H1 (cell line): Measurements from ENCODE around the gene ANAPC2. TPM values are rescaled to one million over a fixed set of nuclear protein-coding genes. Genes with fewer than 3 reads are reported as not detected.

ENCODE experiments used
- CTCF ChIA-PET: fragments of 300-600 bp; sonication (Branson Sonifier 250); formaldehyde crosslinking; loops from one replicate; lab custom pipeline; 2021; ENCODE audit not compliant: partially characterized antibody; lab: Charles Lee
- POLR2A ChIA-PET: fragments of 300-600 bp; sonication (Branson Sonifier 250); formaldehyde crosslinking; loops from one replicate; lab custom pipeline; 2021; ENCODE audit warnings: inconsistent platforms; ENCODE audit not compliant: partially characterized antibody; lab: Charles Lee
- DNase-seq, 2 experiments: peaks; one replicate each; pipeline versions ENCODE4 v3.0.0 to v3.0.0-alpha.2; 2010 to 2022; ENCODE audit warnings: low spot score in 2 of 2, low read depth in 1 of 2, mixed read lengths in 1 of 2
- FAIRE-seq: peaks from 2 replicates; lab custom pipeline; 2011; peaks lifted over from hg19 to GRCh38; lab: Jason Lieb, UNC
- H2AFZ ChIP-seq: 2 replicates; pipeline ENCODE4 v1.8.1; 2012; ENCODE audit warnings: low read length, inconsistent platforms
- H2AK5ac ChIP-seq: 2 replicates; pipeline ENCODE4 v1.6.1; 2013; ENCODE audit warnings: low read depth, low read length
- H2BK120ac ChIP-seq: replicated peaks from 2 replicates; pipeline ENCODE3; 2013; ENCODE audit warnings: low read depth, low read length, inconsistent platforms
- H2BK12ac ChIP-seq: 2 replicates; pipeline ENCODE4 v1.6.1; 2013; ENCODE audit warnings: low read depth, low read length
- H2BK15ac ChIP-seq: 2 replicates; pipeline ENCODE4 v1.6.1; 2013; ENCODE audit warnings: low read length
- H2BK20ac ChIP-seq: 2 replicates; pipeline ENCODE4 v1.6.1; 2013; ENCODE audit warnings: low read length
- H2BK5ac ChIP-seq: 2 replicates; pipeline ENCODE4 v1.6.1; 2013; ENCODE audit warnings: low read depth, low read length
- H3K14ac ChIP-seq: 2 replicates; pipeline ENCODE4 v1.6.1; 2013; ENCODE audit warnings: inconsistent platforms; ENCODE audit not compliant: insufficient read length
- H3K18ac ChIP-seq: 2 replicates; pipeline ENCODE4 v1.6.1; 2013; ENCODE audit warnings: low read length; ENCODE audit errors: extremely low read depth
- H3K23ac ChIP-seq: 2 replicates; pipeline ENCODE4 v1.6.1; 2013; ENCODE audit warnings: inconsistent platforms; ENCODE audit not compliant: insufficient read length
- H3K23me2 ChIP-seq: 2 replicates; pipeline ENCODE4 v1.6.1; 2013; ENCODE audit warnings: low read depth, low read length
- H3K27ac ChIP-seq: 2 replicates; pipeline ENCODE4 v1.6.1; 2011; ENCODE audit warnings: low read depth, low read length, inconsistent platforms
- H3K27me3 ChIP-seq, 4 experiments: replicated peaks in 1 of 4; 1 replicate in 1 of 4; 2 replicates in 3 of 4; pipeline versions ENCODE4 v1.6.1 to v1.8.1; 2011 to 2013; ENCODE audit warnings: low read length in 3 of 4, mild to moderate bottlenecking in 3 of 4, inconsistent platforms in 2 of 4, mixed read lengths in 2 of 4, moderate library complexity in 1 of 4; ENCODE audit not compliant: control insufficient read depth in 3 of 4, insufficient read depth in 3 of 4; ENCODE audit errors: extremely low read depth in 1 of 4
- H3K36me3 ChIP-seq, 4 experiments: 2 replicates each; pipeline versions ENCODE4 v1.6.1 to v1.8.1; 2011 to 2013; ENCODE audit warnings: mild to moderate bottlenecking in 4 of 4, low read length in 3 of 4, moderate library complexity in 2 of 4, control low read depth in 1 of 4, inconsistent platforms in 1 of 4; ENCODE audit not compliant: insufficient read depth in 4 of 4, control insufficient read depth in 2 of 4
- H3K4ac ChIP-seq: replicated peaks from 2 replicates; pipeline ENCODE3; 2013; ENCODE audit warnings: low read length, low read depth, mixed read lengths, inconsistent platforms; ENCODE audit not compliant: insufficient read length
- H3K4me1 ChIP-seq, 4 experiments: replicated peaks in 1 of 4; 1 replicate in 1 of 4; 2 replicates in 3 of 4; pipeline versions ENCODE4 v1.6.1 to v1.8.1; 2011 to 2013; ENCODE audit warnings: low read length in 3 of 4, inconsistent platforms in 2 of 4, mixed read lengths in 1 of 4; ENCODE audit not compliant: insufficient read depth in 4 of 4, control insufficient read depth in 3 of 4
- H3K4me2 ChIP-seq, 2 experiments: 2 replicates each; pipeline versions ENCODE4 v1.6.1 to v1.8.1; 2011 to 2013; ENCODE audit warnings: low read depth in 2 of 2, low read length in 2 of 2, control low read depth in 1 of 2, inconsistent platforms in 1 of 2, mild to moderate bottlenecking in 1 of 2; ENCODE audit not compliant: insufficient read depth in 1 of 2
- H3K4me3 ChIP-seq, 4 experiments: fragments of 200-600, 300-600 bp in 1 of 4; sonication (generic), shearing (Covaris generic), sonication (Bioruptor Twin) in 1 of 4; 2 replicates each; pipeline versions ENCODE4 v1.5.1 to v1.8.1; 2011 to 2016; ENCODE audit warnings: low read length in 4 of 4, low read depth in 3 of 4, control low read depth in 2 of 4, inconsistent platforms in 2 of 4, mild to moderate bottlenecking in 2 of 4, mixed read lengths in 1 of 4, moderate library complexity in 1 of 4; ENCODE audit not compliant: insufficient read depth in 2 of 4; ENCODE audit errors: extremely low read depth in 1 of 4
- H3K56ac ChIP-seq: replicated peaks from 2 replicates; pipeline ENCODE3; 2013; ENCODE audit warnings: low read depth, mild to moderate bottlenecking, mixed read lengths, low read length, inconsistent platforms; ENCODE audit not compliant: insufficient read length
- H3K79me1 ChIP-seq: 2 replicates; pipeline ENCODE4 v1.6.1; 2013; ENCODE audit warnings: low read depth, low read length, control low read depth
- H3K79me2 ChIP-seq, 2 experiments: 2 replicates each; pipeline versions ENCODE4 v1.6.1 to v1.8.1; 2012 to 2013; ENCODE audit warnings: low read length in 2 of 2, mild to moderate bottlenecking in 2 of 2, inconsistent platforms in 1 of 2; ENCODE audit not compliant: insufficient read depth in 2 of 2, control insufficient read depth in 1 of 2
- H3K9ac ChIP-seq, 4 experiments: replicated peaks in 1 of 4; 1 replicate in 1 of 4; 2 replicates in 3 of 4; pipeline versions ENCODE4 v1.6.1 to v1.8.1; 2011 to 2013; ENCODE audit warnings: low read depth in 3 of 4, low read length in 3 of 4, control low read depth in 2 of 4, mild to moderate bottlenecking in 2 of 4, moderate library complexity in 2 of 4, inconsistent platforms in 1 of 4; ENCODE audit errors: extremely low read depth in 1 of 4
- H3K9me3 ChIP-seq, 2 experiments: 2 replicates each; pipeline versions ENCODE4 v1.6.1 to v1.8.1; 2012 to 2013; ENCODE audit warnings: mild to moderate bottlenecking in 2 of 2, moderate library complexity in 2 of 2, control low read depth in 1 of 2, inconsistent platforms in 1 of 2, low read depth in 1 of 2, low read length in 1 of 2, mixed read lengths in 1 of 2; ENCODE audit not compliant: insufficient read depth in 2 of 2
- H4K20me1 ChIP-seq, 2 experiments: replicated peaks in 1 of 2; 2 replicates each; pipeline versions ENCODE3 to v1.8.1; 2011 to 2013; ENCODE audit warnings: inconsistent platforms in 2 of 2, low read length in 2 of 2, mild to moderate bottlenecking in 1 of 2; ENCODE audit not compliant: insufficient read depth in 2 of 2, control insufficient read depth in 1 of 2
- H4K5ac ChIP-seq: 2 replicates; pipeline ENCODE4 v1.6.1; 2013; ENCODE audit warnings: low read length, low read depth, mixed read lengths, inconsistent platforms; ENCODE audit not compliant: insufficient read length
- H4K8ac ChIP-seq: 2 replicates; pipeline ENCODE4 v1.8.0; 2013; ENCODE audit warnings: mild to moderate bottlenecking, moderate library complexity, low read length, inconsistent platforms; ENCODE audit not compliant: insufficient read depth; ENCODE audit errors: extremely low read depth
- H4K91ac ChIP-seq: replicated peaks from 2 replicates; pipeline ENCODE3; 2013; ENCODE audit warnings: low read length, mixed read lengths, inconsistent platforms; ENCODE audit not compliant: insufficient read length
- BRCA1 ChIP-seq: IDR thresholded peaks from 2 replicates; pipeline ENCODE4 v1.6.1; 2012; ENCODE audit warnings: low read depth, low read length, improper control_type of control experiment
- CTBP2 ChIP-seq: IDR thresholded peaks from 2 replicates; pipeline ENCODE4 v1.7.0; 2011; ENCODE audit warnings: borderline replicate concordance, mild to moderate bottlenecking, moderate library complexity, mixed read lengths, low read length; ENCODE audit not compliant: insufficient read depth, insufficient read length
- RFX5 ChIP-seq: IDR thresholded peaks from 2 replicates; pipeline ENCODE4 v1.6.1; 2011; ENCODE audit warnings: low read depth, low read length, improper control_type of control experiment, borderline replicate concordance
- SP2 ChIP-seq: IDR thresholded peaks from 2 replicates; pipeline ENCODE4 v1.6.1; 2012; ENCODE audit warnings: mild to moderate bottlenecking, low read length, inconsistent platforms
- WGBS, 2 experiments: shearing (Covaris generic) in 1 of 2; methylation state at CpG; one replicate each; pipeline versions ENCODE4 v1.1.6 to v1.1.7; 2013 to 2015; ENCODE audit warnings: low lambda C conversion rate in 2 of 2, mixed read lengths in 2 of 2, inconsistent platforms in 1 of 2, low coverage in 1 of 2, missing lambda C conversion rate in 1 of 2; ENCODE audit not compliant: insufficient replicate concordance in 2 of 2, insufficient coverage in 1 of 2, insufficient read length in 1 of 2; ENCODE audit errors: extremely low coverage in 1 of 2, missing lambda C conversion rate in 1 of 2; 5-methylcytosine and 5-hydroxymethylcytosine counted together
- polyA plus RNA-seq, 7 experiments: library from polyadenylated mRNA; depleted of rRNA in 3 of 7; stranded (reverse) in 5 of 7; unstranded in 2 of 7; fragments of >200 nt in 5 of 7; fragments of 200-250 nt in 2 of 7; gene quantifications; 1 replicate in 5 of 7; 2 replicates in 1 of 7; 4 replicates in 1 of 7; pipeline versions ENCODE4 v1.2.1 to v1.2.3, GENCODE V29; 2011 to 2013; ENCODE audit warnings: missing spikeins in 2 of 7, mixed read lengths in 2 of 7
- total RNA-seq: library from RNA; stranded (reverse); fragmentation: NEBNext Ultra II Directional; extraction: Animal tissue kit (Norgen Biotek cat#: 25700); gene quantifications from 2 replicates; pipeline ENCODE4 v1.2.1, GENCODE V29; 2021
- TF ChIP-seq, protein P1 (sequence below): IDR thresholded peaks from 2 replicates; pipeline ENCODE4 v1.6.1; 2012; ENCODE audit warnings: inconsistent platforms

The ANAPC2 gene
- total and polyA plus RNA-seq, 2 of the 8 experiments (the other 6 are each of a cell fraction or from before 2014, with no cell fraction given) = 30.2 to 37.7 TPM

DNA sequence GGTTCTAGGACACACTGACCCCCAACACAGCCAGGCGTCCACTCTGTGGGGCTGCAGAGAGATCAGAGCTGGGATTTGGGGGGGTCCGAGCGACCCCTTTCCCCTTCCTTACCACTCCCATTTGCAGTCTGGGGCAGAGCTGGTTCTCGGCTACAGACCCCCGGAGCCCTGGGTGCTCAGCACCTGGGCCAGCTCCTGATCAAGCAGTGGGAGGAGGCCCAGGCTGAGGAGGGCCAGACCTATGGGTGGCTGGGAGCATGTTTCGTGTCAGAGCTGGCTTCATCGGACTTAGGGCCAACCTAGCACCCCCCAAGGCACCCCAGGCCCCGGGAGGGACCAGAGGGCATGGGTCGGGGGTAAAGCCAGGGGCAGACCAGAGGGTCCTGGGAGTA is 41.8 kb downstream of the ANAPC2 start:
- no peak overlapping the region for H2AFZ ChIP-seq
- no peak overlapping the region for H4K8ac ChIP-seq
- no peak overlapping the region for H3K4me3 ChIP-seq
- POLR2A ChIA-PET = interaction anchor here (0.9 to 1.3 kb wide), 2 partner anchors 8 to 77 kb away, joined by 3 to 7 read pairs; partner anchors contain the start of gene GRIN1
- H2BK20ac ChIP-seq = no peak overlapping the region
- no peak overlapping the region for H3K18ac ChIP-seq
- H2BK15ac ChIP-seq = no peak overlapping the region
- H4K91ac ChIP-seq = no peak overlapping the region
- TF ChIP-seq, protein P1, sequence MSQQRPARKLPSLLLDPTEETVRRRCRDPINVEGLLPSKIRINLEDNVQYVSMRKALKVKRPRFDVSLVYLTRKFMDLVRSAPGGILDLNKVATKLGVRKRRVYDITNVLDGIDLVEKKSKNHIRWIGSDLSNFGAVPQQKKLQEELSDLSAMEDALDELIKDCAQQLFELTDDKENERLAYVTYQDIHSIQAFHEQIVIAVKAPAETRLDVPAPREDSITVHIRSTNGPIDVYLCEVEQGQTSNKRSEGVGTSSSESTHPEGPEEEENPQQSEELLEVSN = no peak
- TF ChIP-seq RFX5 = no peak
- no peak for TF ChIP-seq SP2
- TF ChIP-seq CTBP2 = no peak
- no peak for TF ChIP-seq BRCA1
- TF ChIP-seq, all 59 proteins: peak for 0
- DNase-seq (no peak), FAIRE-seq (no peak)
- Histone ChIP-seq H3K4me1 (peaks cover 0 to 9% (median 0%) of the 10 kb centered on the region in 4 experiments; a peak in 1 of 7 replicates), H3K79me2 (no peaks in the 10 kb centered on the region), H4K20me1 (peaks cover 0 to 11% of the 10 kb centered on the region in 2 experiments), H2BK120ac (no peak overlapping the region), H2BK5ac (no peak overlapping the region), H2AK5ac (no peak overlapping the region), H3K56ac (no peak overlapping the region), H3K4ac (no peak overlapping the region), H3K27ac (no peak overlapping the region), H3K9ac (no peak overlapping the region), H3K36me3 (no peaks in the 10 kb centered on the region), H2BK12ac (no peak overlapping the region), H3K9me3 (no peaks in the 10 kb centered on the region), H3K23me2 (no peaks in the 10 kb centered on the region), H3K79me1 (no peaks in the 10 kb centered on the region), H3K23ac (no peak overlapping the region), H3K4me2 (no peak overlapping the region), H3K27me3 (peaks cover 0 to 24% (median 21%) of the 10 kb centered on the region in 4 experiments; a peak in 6 of 7 replicates), H3K14ac (no peak overlapping the region), H4K5ac (no peak overlapping the region)
- WGBS, 2 experiments = 85% methylated on average over 4 of the region's 9 CpGs; no CpG with 5 or more reads in 1 of the 2 experiments
- CTCF ChIA-PET = interaction anchor here (0.7 to 1.4 kb wide), 7 partner anchors 16 to 117 kb away, joined by 3 read pairs; no protein-coding TSS in a partner anchor
